GM19468 (cell line): ENCODE data around the gene TNFSF9.
"Not testable (repeated sequence)": the region's sequence is repeated elsewhere in the genome, so short reads cannot be mapped to it uniquely, and the experiment has no call there.

ENCODE experiments used
- ATAC-seq: cut with Tn5 transposase; IDR thresholded peaks from one replicate; pipeline ENCODE4 v1.9.1; 2021; ENCODE audit warnings: mild to moderate bottlenecking, moderate library complexity, moderate number of reproducible peaks; ENCODE audit not compliant: unreplicated experiment; ENCODE audit errors: extremely low read depth

TNFSF9 gene

DNA sequence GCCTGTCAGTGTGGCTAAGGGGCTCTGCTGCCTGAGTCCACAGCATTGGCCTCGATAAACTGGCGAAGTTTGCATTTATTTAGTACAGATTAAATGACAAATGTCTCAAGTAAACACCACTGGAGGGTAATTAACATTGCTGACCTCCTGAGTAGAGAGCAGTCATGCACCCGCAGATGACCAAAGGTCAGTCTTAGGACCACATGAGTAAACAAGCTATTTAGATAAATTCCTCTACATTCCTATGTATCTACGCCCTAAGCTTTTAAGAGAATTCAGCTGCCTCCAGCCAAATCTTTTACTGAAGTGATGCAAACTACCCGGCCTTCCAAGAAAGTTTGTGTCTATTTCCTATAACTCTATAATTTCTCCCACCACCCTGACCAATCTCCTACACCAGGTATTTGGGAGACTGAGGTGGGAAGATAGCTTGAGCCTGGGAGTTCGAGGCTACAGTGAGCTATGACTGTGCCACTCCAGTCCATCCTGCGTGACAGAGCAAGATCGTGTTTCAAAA is 37.2 kb downstream of the TNFSF9 start:
- no peak for ATAC-seq

DNA sequence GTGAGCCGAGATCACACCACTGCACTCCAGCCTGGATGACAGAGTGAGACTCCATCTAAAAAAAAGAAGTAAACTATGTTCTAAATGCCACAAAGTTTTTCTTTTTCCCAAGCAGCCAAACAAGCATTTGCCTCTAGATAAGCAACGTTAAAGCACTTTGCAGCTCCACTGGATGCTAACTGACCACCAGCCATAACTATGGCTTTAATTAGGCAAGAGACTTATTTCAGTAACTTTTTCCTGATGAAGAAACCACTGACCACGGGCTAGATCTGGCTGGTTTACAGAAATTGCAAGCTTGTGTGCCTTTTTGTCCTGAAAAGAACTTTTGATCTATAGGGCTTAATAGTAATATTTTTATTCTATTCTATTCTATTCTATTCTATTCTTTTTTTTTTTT is 38.0 kb downstream of the TNFSF9 start:
- ATAC-seq, result no peak

DNA sequence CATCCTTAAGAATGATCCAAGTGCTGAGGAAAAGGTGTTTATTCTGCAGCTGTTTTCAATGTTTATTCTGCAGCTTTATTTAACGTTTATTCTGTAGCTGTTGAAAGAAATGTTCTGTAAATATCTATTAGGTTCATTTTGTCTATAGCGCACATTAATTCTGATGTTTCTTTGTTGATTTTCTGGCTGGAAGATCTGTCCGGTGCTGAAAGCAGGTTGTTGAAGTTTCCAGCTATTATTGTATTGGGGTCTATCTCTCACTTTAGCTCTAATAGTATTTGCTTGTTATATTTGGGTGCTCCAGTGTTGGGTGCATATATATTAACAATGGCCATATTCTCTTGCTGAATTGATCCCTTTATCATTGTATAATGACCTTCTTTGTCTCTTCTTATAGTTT is 39.9 kb downstream of the TNFSF9 start:
- ATAC-seq, result no peak

DNA sequence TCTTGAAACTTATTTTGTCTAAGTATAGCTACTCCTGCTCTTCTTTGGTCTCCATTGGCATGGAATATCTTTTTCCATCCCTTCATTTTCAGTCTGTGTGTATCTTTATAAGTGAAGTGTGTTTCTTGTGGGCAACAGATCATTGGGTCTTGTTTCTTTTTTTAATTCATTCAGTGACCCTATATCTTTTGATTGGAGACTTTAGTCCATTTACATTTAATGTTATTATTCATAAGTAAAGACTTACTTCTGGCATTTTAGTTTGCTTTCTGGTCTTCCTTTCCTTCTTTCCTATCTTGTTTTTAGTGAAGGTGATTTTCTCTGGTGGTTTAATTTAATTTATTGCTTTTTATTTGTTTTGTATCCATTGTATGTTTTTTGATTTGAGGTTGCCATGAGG is 40.3 kb downstream of the TNFSF9 start:
- no peak for ATAC-seq

DNA sequence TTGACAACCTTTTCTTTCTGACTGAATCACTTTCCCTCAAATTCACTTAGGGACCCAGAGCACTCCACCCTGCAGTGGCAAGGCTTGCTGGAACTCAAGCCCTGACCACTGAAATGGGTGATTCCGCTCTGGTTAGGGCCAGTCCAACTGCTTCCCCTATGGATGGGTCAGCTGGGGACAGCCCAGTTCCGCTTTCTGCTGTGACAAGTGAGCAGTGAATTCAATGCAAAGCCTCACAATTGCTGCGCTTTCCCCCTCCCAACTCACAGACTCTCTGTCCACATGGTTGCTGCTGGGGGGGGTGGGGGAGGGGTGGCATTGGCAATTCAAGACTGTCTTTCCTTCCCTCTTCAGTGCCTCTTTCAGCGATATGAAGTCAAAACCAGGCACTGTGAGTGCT is 41.4 kb downstream of the TNFSF9 start:
- no peak for ATAC-seq

DNA sequence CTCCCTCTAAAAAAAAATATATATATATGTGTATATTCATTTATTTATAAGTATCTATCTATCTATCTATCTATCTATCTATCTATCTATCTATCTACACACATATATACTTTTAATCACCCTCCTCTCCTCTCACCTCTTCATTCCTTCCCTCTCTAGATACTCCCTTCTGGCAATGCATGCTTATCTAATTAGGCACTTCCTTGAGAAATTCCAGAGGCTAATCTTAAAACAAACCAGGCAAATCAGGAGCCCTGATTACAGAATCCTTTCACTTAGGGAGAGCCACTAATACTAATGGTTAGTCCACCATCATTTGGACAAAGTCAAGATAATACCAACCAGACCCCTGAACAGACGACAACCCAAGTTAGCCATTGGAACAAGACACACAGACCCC is 42.5 kb downstream of the TNFSF9 start:
- ATAC-seq, result no peak

DNA sequence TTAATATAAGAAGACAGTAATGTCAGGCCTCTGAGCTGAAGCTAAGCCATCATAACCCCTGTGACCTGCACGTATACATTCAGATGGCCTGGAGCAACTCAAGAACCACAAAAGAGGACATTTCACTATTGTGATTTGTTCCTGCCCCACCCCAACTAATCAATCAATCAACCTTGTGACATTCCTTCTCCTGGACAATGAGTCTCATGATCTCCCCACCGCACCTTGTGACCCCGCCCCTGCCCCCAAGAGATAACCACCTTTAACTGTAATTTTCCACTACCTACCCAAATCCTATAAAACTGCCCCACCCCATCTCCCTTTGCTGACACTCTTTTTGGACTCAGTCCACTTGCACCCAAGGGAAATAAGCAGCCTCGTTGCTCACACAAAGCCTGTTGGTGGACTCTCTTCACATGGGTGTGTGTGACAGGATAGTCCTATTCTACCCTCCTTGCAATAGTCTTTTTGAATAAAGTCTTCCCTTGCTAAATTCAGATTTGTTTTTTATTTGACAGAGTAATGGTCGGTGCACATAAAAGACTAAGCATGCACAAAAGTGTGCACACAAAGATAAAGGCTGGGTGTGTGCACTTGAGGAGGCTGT is 46.1 kb downstream of the TNFSF9 start:
- no peak for ATAC-seq

DNA sequence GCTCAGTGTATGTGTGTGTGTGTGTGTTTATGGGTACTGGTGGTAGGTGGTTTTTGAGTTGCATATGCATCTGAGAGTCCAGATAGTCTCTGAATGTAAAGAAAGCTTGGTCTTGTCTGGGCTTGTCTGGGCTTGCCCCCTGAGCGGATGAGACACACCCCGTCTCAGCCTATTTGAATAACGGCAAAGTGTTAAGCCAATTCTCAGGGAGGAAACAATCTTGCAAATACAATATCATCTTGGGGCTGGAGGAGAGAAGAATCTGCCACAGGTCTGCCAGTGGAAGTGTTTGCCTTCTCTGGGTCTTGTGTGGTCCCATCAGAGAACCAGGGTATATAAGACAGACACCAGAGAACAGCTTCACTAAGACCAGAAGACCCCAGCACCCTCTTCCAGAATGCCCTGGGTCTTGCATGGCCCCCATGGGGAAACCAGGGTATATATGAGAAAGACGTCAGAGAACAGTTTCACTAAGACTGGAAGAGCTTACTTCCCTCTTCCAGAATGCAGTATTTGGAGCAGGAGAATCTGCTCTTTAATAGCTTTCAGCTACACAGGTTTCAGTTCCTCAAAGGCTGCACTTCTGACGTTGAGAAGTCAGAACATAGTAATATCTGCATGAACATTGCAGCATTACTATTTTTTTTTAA is 46.8 kb downstream of the TNFSF9 start:
- peak; percentile 62 for ATAC-seq

DNA sequence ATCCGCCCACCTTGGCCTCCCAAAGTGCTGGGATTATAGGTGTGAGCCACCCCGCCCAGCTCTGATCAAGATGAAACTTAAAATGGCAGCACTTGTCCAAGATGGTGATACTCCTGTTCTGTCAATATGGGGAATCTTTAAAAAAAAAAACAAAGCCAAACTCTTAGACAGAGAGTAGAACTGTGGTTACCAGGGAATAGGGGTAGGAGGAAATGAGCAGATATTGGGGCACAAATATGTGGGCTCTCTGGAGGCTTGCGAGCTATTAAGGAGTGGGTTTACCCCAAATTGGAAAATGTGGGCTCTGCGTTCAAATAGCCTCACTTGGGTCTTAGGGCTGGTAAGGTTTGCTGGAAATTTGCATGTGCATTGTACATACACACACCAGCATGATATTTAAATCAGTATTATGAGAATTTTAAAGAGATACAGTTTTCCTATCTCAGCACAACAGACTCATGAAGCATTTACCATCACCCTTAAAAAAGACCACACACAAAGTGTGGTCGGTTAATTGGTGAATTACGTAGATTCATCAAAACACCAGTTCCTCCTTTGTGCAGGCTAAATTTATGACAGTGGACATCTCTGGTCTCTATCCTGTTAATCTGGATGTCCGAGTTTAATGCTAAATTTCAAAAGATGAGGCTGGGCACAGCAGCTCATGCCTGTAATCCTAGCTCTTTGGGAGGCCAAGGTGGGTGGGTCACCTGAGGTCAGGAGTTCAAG is 48.8 kb downstream of the TNFSF9 start:
- no peak for ATAC-seq

DNA sequence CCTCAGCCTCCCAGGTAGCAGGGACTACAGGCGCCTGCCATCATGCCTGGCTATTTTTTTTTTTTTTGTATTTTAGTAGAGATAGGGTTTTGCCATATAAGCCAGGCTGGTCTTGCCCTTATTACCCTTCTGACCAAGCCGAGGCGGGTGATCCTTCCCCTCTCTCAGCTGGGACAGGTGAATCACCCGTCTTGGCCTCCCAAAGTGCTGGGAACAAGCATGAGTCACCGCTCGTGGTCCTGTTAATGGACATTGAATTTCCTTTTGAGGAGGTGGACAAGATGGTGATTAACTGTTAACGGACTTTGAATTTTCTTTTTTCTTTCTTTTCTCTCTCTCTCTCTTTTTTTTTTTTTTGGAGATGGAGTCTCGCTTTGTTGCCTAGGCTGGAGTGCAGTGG is 49.5 kb downstream of the TNFSF9 start:
- ATAC-seq, result no peak

DNA sequence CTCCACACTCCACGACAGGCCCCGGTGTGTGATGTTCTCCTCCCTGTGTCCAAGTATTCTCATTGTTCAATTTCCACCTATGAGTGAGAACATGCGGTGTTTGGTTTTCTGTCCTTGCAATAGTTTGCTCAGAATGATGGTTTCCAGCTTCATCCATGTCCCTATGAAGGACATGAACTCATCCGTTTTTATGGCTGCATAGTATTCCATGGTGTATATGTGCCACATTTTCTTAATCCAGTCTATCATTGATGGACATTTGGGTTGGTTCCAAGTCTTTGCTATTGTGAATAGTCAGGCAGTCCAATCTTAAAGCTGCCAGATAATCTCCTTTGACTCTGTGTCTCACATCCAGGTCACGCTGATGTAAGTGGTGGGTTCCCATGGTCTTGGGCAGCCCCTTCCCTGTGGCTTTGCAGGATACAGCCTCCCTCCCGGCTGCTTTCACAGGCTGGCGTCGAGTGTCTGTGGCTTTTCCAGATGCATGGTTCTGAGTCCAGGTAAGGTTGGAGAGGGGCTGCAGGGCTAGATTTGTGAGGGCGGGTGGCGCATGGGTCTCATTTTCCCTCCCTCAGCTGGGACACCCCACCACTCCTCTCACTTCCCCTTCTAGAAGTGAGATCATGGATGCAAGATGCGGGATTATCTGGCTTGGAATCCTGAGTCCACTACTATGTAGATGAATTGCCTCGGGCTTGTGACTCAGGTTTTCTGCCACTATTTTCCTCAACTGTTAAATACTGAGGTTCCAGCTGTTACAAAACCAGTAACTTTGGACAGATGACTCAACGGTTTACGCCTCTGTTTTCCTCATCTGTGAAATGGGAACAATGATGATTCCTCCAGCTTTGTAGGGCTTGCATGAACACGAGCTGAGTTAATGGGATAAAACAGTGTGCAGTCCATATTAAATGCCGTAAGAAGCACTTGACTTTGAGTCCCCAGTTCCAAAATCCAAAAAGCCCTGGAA is 52.0 kb downstream of the TNFSF9 start:
- not testable (repeated sequence) for ATAC-seq
